Islet precursor cell (in vitro differentiated cells): ENCODE measurements around the gene GABRB3.

Experiments used
- DNase-seq: peaks from one replicate; pipeline ENCODE4 v3.0.0-alpha.2; 2018

The GABRB3 gene

DNA sequence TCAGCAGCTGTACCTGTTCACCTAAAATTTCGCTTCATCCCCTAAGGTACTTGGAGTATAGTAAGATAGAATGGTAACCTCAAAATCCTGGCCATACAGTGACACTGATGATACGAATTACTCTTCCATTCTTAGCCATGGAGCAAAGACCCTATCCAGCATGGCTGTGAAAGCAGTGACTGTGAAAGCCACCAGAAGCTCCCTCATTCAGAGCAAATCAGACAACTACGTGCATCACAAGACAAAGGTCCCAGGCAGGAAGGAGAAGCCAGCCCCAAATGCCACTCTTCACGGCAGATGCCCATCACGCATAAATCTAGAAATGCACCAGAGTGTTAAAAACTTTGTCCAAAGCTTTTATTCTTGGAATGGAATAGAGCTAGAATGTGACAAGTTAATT is 99.4 kb downstream of the GABRB3 start:
- no peak for DNase-seq

DNA sequence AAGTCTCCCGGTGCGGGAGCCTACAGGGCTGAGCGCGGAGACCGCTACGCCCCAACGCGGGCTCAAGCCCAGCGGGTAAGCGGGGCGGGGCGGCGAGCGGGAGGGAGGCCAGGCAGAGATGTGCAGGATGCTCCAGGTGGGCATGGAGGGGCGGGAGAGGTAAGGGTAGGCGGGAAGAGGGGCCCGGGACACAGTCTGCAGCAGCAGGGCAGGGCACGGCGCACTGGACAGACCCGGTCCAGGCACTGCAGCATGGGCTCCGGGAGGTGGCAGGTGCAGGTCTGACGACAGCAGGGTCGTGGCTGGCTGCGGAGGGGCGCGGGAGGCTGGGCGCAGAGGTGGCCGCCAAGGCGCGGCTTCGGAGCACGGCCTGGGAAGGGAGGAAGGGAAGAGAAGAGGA is 102.8 kb downstream of the GABRB3 start:
- DNase-seq = no peak

DNA sequence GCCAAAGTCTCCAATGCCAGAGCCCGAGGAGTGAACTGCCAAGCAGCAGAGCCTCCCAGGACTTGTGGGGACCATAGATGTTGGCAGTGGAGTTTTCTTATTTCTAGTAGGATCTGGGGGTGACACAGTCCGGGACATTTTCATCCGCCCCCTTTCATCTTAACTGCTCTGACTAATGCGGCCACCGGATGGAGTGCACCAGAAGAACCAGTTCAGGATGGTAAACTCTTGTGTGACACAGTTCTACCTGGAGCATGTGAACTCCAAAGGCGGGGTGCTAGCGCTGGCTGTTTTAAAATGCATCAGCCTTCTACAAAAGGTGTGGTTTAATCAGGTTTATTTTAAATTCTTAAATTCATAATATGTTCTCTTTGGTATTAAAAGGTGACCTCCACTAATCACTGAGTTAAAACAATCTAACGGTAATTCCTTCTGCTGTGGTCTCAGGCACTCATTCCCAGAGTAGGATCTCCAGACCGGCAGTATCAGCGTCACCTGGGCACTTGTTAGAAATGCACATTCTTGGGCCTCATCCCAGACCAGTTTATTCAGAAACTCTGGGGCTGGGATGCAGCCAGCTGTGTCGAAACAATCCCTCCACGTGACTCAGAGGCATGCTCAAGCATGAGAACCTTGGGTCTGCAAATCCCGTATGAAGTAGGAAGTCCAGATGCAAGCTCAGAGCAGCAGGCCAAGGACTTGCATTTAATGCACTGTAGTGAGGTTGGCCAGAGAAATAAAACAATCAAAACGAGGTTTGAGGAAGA is 105.5 kb downstream of the GABRB3 start:
- no peak for DNase-seq

DNA sequence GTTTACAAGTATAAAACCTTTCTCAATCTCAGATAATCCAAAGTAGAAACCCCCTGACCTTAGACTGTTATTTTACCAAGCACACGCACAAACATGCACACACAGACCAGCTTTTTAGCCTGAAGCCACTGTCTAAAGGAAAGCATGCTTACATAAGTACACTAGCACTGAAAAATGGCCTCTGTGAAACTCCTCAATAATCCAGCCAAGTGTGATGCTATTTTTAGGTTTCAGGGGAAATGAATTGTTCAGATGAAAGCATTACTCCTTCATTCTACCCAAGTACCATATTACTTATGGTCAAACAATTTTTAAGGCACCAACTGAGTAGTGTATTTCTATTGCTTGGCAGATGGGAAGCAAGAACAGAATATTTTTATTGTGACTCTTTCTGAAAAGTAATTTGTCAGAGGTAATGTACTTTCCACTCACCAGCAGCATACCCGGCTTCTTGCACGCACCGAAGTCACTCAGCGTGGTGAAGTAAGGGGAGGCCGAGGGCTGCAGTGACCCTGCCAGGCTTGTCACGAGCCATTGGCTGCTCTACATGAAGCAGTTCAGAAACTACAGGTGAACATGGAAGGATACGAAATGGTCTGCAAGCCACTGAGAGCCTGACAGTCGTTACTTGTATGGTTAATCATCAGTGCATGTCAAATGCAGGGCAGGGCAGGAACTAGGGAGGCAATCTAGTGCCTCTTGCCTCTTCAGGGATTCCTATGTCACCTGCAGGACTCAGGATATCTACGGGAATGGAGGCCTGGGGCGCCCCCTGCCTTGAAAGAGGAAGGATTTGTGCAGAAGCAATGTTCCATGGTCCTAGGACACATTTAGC is 106.7 kb downstream of the GABRB3 start:
- DNase-seq = peak; percentile 71

DNA sequence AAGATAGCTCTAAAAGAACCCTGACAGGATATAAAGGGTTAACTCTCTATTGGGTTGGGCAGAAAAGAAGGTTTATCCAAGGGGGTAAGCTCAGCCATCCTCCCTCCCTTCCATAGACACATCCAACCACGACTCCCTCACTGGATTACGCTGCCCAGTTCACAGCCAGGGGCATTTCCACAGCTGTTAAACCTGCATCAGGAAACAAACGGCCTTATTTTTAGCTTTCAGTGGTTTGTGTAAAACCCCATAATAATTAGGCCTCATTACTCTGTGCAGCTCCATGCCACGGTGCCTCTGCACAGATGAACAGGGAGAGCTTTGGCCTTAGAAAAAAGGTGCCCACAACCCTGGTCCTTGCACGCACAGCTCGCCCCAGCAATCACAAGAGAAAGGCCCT is 110.6 kb downstream of the GABRB3 start:
- DNase-seq = no peak

DNA sequence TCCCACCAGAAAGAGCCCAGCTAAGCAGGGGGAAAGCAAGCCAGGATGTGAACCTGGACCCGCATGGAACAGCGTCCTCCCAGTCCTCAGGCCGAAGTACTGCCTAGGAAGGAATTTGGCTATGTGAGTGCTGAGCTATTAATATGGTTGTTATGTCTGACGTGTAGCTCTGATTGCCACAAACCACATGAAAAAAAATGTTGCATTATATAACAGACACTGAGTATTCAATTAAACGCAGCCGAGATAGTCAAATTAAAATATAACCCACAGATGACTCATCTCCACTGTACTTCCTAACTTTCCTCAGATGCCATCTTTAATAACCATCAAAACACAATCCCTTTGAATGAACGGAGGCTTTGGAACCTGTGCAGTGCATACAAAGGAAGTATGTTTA is 111.1 kb downstream of the GABRB3 start:
- no peak for DNase-seq

DNA sequence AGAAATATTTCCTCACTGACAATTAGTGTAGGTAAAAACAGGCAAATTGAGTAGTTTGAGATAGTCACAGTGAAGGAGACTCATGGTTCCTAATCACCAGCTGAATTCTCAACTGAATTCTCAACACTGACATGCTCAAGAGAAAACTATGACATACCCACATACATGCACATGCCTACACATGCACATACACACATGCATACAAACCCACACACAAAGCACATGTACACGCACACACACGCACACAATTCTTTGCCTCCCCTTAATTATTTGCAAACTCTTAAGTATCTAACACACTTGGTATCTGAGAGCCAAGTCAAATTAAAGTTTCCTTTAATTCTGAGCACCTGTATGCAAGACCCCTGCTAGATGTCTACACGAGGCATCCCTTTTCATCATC is 111.8 kb downstream of the GABRB3 start:
- no peak for DNase-seq

DNA sequence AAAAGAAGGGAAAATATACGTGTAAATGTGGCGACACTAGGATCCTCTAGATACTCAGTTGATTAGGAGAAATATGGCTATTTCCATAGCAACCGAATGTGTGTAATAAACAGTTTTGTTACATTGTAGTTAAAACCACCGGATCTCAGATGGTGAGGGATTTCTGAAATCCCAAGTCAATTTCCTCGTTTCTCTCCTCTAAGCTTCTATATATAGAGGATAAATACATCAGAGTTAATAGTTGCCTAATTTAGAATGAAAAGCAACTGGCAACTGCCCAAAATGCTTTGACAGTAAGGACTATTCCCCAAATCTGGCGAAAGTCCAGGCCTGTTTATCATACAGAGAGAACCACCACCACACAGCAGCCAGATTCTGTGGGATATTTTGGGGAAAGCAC is 112.6 kb downstream of the GABRB3 start:
- DNase-seq = no peak

DNA sequence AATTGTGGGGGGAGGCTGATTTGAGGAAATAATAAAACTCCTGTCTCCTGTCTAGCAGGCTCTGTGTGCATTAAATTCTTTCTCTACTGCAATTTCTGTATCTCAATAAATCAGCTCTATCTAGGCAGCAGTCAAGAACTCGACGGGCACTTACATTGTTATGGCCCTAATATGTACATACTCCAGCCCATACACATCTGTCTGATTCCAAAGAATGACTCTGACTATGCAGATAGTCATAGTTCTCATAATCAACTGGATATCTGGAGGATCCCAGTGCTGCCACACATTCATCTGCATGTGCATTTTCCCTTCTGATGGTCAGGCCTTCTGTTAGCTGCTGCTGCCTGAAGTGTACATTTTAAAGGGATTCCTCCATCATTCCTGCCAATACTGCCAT is 114.6 kb downstream of the GABRB3 start:
- DNase-seq = no peak

DNA sequence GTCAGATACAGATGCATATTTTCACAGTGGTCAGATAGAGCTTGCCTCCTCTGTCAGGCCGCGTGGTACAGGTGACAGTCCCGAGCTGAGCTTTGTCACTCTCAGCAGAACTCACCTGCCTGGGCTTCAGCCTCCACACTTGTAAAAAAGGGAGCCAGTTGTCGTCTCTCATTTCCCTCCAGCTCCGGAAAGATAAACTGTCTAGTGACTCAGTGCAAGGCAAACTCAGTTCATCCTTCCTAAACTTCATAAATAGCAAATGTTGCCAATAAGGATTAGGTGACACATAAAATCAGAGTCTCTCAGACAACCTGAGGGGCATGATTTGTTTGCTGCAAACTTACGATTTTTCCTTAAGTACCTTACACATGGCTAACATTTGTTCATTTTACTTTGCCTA is 116.8 kb downstream of the GABRB3 start:
- DNase-seq = no peak

DNA sequence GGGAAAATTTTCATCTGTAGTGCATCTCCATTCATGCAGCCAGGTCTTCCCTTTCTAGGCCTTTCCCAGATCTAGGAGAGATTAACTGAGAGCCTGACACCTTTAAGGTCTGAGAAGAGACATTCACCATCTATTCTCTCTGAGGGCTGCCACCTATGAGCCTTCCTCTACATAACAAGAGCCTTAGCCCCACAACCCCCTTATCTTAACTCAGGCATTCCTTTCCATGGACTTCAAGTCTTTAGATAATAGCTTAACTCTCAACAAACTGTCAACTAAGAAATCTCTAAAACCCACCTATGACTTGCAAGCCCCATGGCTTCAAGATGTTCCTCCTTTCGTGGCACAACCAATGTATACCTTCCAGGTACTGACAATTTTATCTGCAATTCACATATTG is 121.0 kb downstream of the GABRB3 start:
- no peak for DNase-seq

DNA sequence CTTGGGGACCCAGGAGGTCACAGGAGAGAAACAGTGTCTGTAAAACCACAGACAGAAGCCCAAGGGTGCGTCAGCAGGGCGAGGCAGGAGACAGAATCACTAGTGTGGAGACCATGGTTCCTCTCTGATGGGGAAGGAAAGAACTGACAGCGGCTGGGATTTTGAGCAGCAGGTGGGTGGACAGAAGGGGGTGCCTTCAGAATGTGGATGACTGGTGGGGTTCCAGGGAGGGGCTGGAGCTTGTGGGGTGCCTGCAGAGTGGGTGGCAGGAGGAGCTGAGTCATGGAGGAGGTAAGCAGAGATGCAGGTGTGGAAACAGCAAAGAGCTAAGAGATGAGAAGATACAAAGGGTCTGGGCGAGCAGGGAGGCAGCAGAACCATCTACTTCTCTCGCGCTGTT is 124.2 kb downstream of the GABRB3 start:
- no peak for DNase-seq

DNA sequence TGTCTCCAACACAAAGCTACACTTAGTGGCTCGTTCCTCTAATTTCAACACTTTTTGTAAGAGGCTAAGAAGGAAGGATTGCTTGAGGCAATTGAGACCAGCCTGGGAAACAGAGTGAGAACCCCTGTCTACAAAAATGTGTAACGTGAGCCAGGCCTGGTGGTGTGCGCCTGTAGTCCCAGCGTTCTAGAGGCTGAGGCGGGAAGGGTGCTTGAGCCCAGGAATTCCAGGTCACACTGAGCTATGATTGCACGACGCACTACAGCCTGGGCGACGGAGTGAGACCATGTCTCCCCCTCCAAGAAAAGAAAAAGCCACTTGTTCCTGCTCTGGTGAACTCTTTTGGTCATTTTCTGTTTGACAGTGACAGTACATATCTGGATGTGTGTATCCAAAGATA is 127.9 kb downstream of the GABRB3 start:
- peak; percentile 61 for DNase-seq

DNA sequence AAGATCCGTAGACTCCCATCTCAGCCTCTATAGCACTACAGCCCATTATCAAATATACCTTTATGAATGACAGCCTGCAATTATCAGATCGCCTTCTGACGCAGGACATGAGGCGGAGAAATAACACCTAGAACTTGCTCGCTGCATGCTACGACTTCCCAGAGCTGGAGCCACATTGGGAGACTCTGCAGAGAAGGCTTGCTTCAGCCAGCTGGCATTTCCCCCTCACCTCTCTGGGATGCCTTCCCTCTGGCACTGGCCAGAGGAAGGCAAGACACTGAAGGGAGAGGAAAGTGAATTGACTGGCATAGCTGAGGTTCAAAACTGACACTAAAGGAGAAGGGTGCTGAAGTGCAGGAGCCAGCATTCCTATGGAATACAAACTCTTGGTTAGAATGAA is 131.7 kb downstream of the GABRB3 start:
- no peak for DNase-seq

DNA sequence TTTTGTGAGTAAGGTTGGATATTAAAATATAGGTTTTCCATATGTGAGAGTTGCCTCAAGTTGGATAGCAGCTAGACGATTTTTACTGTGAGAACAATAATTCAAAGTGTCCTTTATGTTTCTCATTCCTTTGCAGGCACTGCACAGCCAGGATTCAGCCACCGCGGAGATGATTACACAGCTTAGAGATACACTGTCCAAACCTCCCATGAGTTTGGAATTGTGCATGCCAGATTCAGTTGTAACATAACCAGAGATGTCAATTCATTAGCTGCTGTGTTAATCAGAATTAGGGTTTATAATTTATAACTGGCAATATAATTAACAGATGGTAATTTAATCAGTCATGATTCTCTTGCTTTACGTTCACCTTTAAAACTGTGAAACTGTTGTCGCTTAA is 132.3 kb downstream of the GABRB3 start:
- DNase-seq = no peak

DNA sequence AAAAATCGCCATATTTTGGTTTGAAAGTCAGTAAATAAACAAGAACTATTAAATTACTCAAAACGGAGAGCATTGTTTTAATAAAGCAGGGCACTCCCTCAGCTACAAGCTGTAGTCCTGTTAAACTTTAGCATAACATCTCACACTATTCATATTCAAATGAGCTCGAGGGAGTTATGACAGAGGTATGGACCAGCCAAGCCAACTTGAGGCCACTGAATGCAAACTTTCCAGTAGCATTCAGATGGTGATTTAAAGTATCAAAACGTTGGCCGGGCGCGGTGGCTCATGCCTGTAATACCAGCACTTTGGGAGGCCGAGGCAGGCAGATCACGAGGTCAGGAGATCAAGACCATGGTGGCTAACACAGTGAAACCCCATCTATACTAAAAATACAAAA is 132.9 kb downstream of the GABRB3 start:
- no peak for DNase-seq

DNA sequence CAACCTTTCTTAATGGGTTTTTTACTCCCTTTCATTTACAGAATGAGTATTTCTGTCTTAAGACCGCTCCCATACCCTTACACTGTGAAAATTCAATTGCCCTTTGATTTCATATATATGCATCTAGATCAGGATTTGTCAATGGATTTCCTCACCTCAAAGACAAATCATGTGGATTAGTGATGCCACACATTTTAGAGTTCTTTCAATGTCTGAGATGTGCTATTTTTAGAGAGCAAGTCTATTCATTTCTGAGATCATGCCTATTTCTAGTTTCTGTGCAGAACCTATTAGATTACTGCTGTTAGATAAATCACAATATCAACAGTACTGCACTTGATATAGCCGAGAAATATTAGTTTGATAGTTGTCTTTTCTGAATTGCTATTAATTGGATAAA is 137.3 kb downstream of the GABRB3 start:
- DNase-seq = no peak

DNA sequence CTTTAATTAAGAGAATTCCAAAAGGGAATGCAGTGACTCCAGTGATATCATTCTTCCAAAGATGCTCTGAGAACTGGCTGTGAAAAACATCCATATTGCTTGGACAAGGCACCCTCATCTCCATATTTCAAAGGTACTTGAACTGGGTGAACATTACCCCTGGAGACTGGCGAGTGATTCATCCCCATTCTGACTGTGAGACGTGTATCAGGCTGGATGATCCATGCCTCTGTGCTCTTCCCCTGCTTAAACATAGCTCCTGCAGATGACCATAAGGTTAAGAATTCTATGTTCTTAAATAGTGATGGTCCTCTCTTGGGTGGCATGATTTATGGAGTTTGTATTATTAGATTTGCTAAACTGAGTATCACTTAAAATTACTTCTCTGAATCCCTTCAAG is 137.8 kb downstream of the GABRB3 start:
- no peak for DNase-seq

DNA sequence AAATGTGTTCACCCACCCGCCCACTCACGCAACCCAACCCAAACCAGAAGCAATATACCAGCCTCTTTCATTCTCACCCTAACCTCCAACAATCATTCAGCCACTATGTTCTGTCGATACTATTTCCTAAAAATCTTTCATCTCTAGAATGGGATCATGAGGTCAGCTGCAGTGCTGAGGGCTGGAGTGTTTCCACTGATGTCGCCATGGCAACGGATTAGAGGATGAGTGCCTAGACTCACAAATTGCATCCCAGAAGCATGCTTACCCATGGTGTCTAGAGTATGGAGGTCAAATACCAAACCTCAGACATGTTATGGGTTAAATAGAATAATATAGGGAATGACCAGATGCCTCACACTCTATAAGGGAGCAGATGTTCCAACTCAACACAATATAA is 138.5 kb downstream of the GABRB3 start:
- no peak for DNase-seq

DNA sequence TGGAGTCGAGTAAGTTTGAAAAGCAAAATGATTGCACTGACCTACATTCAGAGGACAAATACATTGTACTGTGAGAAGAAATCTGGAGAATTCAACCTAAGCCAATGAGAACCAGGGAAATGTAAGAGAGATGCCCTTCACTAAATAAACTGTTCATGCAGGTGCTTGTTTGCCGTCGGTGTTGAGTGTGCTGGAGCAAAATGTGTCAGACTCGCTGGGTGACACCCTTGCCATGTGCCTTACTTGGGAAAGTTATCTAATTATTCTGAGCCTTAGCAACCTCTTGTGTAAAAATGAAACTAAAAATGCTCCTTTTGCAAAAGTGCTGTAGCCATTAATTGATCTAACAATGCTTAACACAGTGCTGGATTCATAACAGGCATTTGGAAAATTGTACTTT is 140.4 kb downstream of the GABRB3 start:
- no peak for DNase-seq

DNA sequence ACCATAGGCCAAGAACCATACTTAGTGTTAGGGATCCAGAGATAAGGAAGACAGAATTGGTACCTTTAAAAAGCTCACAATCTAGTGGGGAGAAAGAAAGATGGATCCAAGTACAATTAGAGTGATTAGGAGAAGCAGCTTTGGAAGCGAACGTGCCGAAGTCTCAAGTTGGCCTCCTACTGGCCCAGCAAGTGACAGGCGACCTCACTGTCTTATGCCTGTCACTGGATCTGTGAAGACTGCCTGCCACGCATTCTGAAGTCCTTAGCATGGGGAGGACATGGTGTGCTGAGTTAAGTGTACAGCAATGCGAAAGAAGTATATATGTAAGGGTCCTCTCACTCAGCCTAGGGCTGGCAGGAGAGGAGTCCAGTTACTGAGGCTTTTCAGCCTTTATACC is 141.0 kb downstream of the GABRB3 start:
- peak; percentile 60 for DNase-seq

DNA sequence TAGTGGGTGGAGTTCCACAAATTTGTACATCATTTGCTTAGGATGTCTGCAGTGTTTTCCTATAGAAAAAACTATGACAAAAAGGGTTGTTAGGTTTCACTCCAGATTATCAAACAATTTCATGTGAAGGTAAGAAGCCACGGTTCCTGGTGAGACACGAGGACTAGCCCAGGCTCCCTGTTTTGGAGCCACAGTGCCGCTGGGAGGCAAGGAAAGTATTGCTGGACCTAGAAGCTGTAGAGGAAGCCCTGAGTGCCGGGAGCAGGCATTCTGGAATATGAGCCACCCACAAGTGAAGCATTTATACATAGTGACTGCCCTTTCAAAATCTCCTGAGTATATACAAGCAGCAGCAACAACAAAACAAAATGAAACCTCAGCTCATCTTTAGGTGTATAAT is 142.0 kb downstream of the GABRB3 start:
- no peak for DNase-seq

DNA sequence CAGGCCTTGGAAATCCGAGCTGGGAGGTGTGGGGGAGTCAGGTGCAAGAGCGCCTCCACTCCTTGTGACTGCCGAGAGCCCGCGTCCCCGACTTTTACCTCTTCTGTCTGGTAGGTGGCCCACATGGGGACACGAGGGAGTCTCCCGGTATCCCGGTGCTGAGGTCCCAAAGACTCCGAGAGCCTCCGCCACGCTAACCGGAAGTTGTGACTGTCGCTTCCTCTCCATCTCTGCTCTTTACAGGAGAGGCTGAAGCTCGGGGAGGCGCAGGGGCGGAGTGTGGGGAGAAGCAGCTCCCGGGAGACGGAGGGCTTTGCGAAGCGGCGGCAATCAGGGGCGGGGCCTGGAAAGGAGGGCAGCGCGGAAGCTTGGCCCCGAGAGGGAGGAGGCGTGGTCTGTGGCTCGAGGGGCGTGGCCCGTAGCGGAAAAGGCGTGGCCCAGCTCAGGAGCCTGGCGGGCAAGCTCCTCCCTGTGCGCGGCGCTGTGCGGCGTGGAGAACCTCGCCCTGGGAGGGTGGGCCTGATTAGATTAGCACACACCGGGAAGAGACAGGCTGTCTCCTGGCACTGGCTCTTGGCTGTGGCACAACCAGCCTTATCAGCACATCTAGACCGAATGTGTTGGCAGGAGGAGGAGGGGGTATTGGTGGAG is 143.9 kb downstream of the GABRB3 start:
- peak; percentile 82 for DNase-seq

DNA sequence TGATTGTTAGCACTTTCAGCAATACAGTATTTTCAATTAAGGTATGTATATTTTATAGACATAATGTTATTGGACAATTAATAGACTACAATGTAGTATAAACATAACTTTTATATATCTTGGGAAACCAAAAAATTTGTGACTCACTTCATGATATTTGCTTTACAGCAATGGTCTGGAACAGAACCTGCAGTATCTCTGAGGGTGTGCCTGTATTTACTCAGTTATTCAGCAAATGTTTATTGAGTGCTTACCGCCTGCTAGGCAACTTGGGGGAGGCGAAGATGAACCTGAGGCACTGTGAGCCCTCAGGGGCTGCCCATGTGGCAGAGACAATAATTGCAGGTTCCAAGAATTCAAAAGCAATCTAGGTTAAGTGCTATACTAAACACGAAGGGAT is 144.8 kb downstream of the GABRB3 start:
- DNase-seq = no peak
